Measurements from ENCODE around the gene VAV1. TPM values are rescaled to one million over a fixed set of nuclear protein-coding genes. Genes with fewer than 3 reads are reported as not detected.

The VAV1 gene
- total and polyA plus RNA-seq, 2 of the 13 experiments (the other 11 are each of a cell fraction or from before 2014, with no cell fraction given): not detected

DNA sequence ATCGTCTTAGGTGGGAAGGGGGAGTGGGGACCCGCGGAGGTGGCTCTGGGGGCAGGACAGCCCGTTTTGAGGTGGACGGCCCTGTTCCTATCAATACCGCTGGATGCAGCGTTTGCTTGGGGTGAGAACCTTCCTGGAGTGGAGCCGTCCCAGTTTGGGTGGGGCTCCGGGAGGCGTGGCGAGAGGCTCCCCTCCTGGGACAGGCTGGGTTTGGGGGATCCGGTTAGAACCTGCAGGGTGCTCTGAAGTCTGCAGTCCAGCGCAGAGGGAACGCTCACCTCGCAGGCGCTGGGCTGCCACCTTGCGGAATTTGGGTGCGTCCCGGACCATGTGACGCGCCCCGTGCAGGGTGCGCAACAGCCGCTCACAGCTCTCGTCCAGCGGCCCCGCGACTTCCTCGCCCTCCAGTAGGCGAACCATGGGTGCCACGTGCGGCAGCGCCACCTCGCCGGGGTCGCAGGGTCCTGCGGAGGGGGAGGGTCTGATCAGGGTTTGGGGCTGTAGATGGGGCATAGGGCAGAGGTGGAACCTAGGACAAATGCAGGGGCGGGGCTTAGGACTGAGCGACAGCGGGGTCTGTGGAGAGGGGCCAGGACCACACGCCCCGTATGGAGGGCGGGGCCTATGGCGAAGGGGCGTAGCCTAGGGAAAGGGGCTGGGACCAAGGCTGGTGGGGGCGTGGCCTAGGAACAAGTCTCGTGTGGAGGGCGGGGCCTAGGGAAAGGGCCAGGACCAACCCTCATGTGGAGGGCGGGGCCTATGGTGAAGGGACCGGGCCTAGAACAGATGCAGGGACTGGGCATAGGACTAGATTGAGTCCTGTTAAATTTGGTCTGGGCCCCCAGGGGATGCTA, 19.1 kb upstream of the VAV1 start (continued):
- TF ChIP-seq ZFP90 (CRISPR knock-in tag; IDR thresholded peaks at IDR 0.05; ENCODE audit: borderline replicate concordance): peak; percentile 91; the same call in 1 of the 2 replicates
- no peak; the same call in 1 of the 2 replicates for TF ChIP-seq PHF21A (CRISPR knock-in tag; IDR thresholded peaks at IDR 0.05)
- TF ChIP-seq ZNF503 (CRISPR knock-in tag; IDR thresholded peaks at IDR 0.05): peak; percentile 79
- peak; percentile 63; the same call in 1 of the 2 replicates for TF ChIP-seq ZNF746 (CRISPR knock-in tag; IDR thresholded peaks at IDR 0.05)
- peak; percentile 38; the same call in 1 of the 2 replicates for TF ChIP-seq PITX1 (CRISPR knock-in tag; IDR thresholded peaks at IDR 0.05)
- peak; percentile 81; the same call in 1 of the 2 replicates for TF ChIP-seq ZSCAN20 (CRISPR knock-in tag; IDR thresholded peaks at IDR 0.05; ENCODE audit: borderline replicate concordance)
- peak; percentile 80 for TF ChIP-seq ZNF331 (CRISPR knock-in tag; IDR thresholded peaks at IDR 0.05)
- 0 out of 2 replicates have a peak, but pooled peaks have one; percentile 38 for TF ChIP-seq ZNF280B (CRISPR knock-in tag; IDR thresholded peaks at IDR 0.05; ENCODE audit: borderline replicate concordance)
- TF ChIP-seq ZNF318 (CRISPR knock-in tag; IDR thresholded peaks at IDR 0.05): no peak
- TF ChIP-seq ZBTB7B (CRISPR knock-in tag; IDR thresholded peaks at IDR 0.05): peak; percentile 89
- TF ChIP-seq TMF1 (CRISPR knock-in tag; IDR thresholded peaks at IDR 0.05; ENCODE audit: low read depth): peak; percentile 38; the same call in 1 of the 2 replicates
- no peak for TF ChIP-seq ZNF496 (CRISPR knock-in tag; IDR thresholded peaks at IDR 0.05; ENCODE audit: insufficient replicate concordance)
- no peak; the same call in none of the 2 replicates for TF ChIP-seq FOSL2 (CRISPR knock-in tag; IDR thresholded peaks at IDR 0.05)
- 0 out of 2 replicates have a peak, but pooled peaks have one; percentile 22 for TF ChIP-seq ZNF546 (CRISPR knock-in tag; conservative IDR thresholded peaks at IDR 0.05)
- TF ChIP-seq DNMT3B (CRISPR knock-in tag; conservative IDR thresholded peaks at IDR 0.05): 0 out of 2 replicates have a peak, but pooled peaks have one; percentile 56
- peak; percentile 89 for TF ChIP-seq TEAD3 (CRISPR knock-in tag; optimal IDR thresholded peaks at IDR 0.05; ENCODE audit: borderline replicate concordance)
- TF ChIP-seq POLR2A (IDR thresholded peaks at IDR 0.05; ENCODE audit: insufficient read depth in 1 of 2, low read depth in 2 of 2, low read length in 2 of 2): peak in 1 of 2 experiments; percentile 37; a peak in 3 of 4 replicates
